Activated CD8-positive, alpha-beta memory T cell treated with anti-CD3 and anti-CD28 coated beads for 48 hours (primary cell): Measurements from ENCODE around the gene NECTIN1.

Experiments
- DNase-seq, 3 experiments: peaks; one replicate each; pipeline ENCODE4 v3.0.0-alpha.2; 2020; ENCODE audit warnings: low read depth in 2 of 3, low spot score in 2 of 3

The NECTIN1 gene

GRCh38 chr11:119592642-119593041 lies 136.4 kb downstream of the NECTIN1 start:
- no peak for DNase-seq

GRCh38 chr11:119591836-119592310 lies 137.1 kb downstream of the NECTIN1 start:
- DNase-seq: no peak

- DNase-seq: no peak
Measured at GRCh38 chr11:119590651-119591351, 138.2 kb downstream of the NECTIN1 start.

GRCh38 chr11:119589001-119589400 lies 140.0 kb downstream of the NECTIN1 start:
- DNase-seq: no peak
